ENCODE results near the gene ARL13B.

The ARL13B gene

GRCh38 chr3:94092086-94092485 lies 112.1 kb downstream of the ARL13B start:
- Histone ChIP-seq H3K79me2 (ENCODE audit: control insufficient read depth, low read length) (no peaks in the 10 kb centered on the region), H3K27me3 (ENCODE audit: control insufficient read depth, low read length) (no peaks in the 10 kb centered on the region), H3K4me3 (ENCODE audit: low read length) (no peak overlapping the region), H3K27ac (ENCODE audit: low read depth, low read length) (no peak overlapping the region), H3K4me1 (ENCODE audit: control insufficient read depth, low read length) (no peaks in the 10 kb centered on the region), H3K36me3 (ENCODE audit: control insufficient read depth, low read length) (peaks cover 19% of the 10 kb centered on the region), H3F3A (ENCODE audit: control insufficient read depth, insufficient read depth) (no peaks in the 10 kb centered on the region), H3K9me3 (ENCODE audit: control insufficient read depth, insufficient read depth, low read length) (no peaks in the 10 kb centered on the region), H3K9me2 (replicated peaks; ENCODE audit: control insufficient read depth, low read length) (no peaks in the 10 kb centered on the region), H4K20me1 (ENCODE audit: control insufficient read depth, insufficient read depth, low read depth, low read length) (no peaks in the 10 kb centered on the region), H3K4me2 (ENCODE audit: low read length) (no peak overlapping the region)
- TF ChIP-seq CTCF (IDR thresholded peaks at IDR 0.05; ENCODE audit: low read depth, low read length, poor library complexity, severe bottlenecking) (no peak), EZH2phosphoT487 (IDR thresholded peaks at IDR 0.05; ENCODE audit: borderline replicate concordance, low read length) (no peak)

- no peaks in the 10 kb centered on the region for H3K9me2 ChIP-seq (replicated peaks; ENCODE audit: control insufficient read depth, low read length)
- H3K36me3 ChIP-seq (ENCODE audit: control insufficient read depth, low read length) = peaks cover 15% of the 10 kb centered on the region
- H3K27me3 ChIP-seq (ENCODE audit: control insufficient read depth, low read length) = no peaks in the 10 kb centered on the region
- TF ChIP-seq EZH2phosphoT487 (IDR thresholded peaks at IDR 0.05; ENCODE audit: borderline replicate concordance, low read length) = no peak
- H3K79me2 ChIP-seq (ENCODE audit: control insufficient read depth, low read length) = no peaks in the 10 kb centered on the region
- H3K4me1 ChIP-seq (ENCODE audit: control insufficient read depth, low read length) = no peaks in the 10 kb centered on the region
- H3K27ac ChIP-seq (ENCODE audit: low read depth, low read length) = no peak overlapping the region
- H3K4me2 ChIP-seq (ENCODE audit: low read length) = no peak overlapping the region
- no peaks in the 10 kb centered on the region for H3K9me3 ChIP-seq (ENCODE audit: control insufficient read depth, insufficient read depth, low read length)
- H3F3A ChIP-seq (ENCODE audit: control insufficient read depth, insufficient read depth) = no peaks in the 10 kb centered on the region
- H3K4me3 ChIP-seq (ENCODE audit: low read length) = no peak overlapping the region
- H4K20me1 ChIP-seq (ENCODE audit: control insufficient read depth, insufficient read depth, low read depth, low read length) = no peaks in the 10 kb centered on the region
These were observed 113.2 kb downstream of the ARL13B start for GRCh38 chr3:94093151-94093550.

GRCh38 chr3:94095111-94095510 lies 115.2 kb downstream of the ARL13B start:
- no peaks in the 10 kb centered on the region for H4K20me1 ChIP-seq (ENCODE audit: control insufficient read depth, insufficient read depth, low read depth, low read length)
- no peaks in the 10 kb centered on the region for H3K4me1 ChIP-seq (ENCODE audit: control insufficient read depth, low read length)
- H3K27me3 ChIP-seq (ENCODE audit: control insufficient read depth, low read length) = no peaks in the 10 kb centered on the region
- peaks cover 17% of the 10 kb centered on the region for H3K36me3 ChIP-seq (ENCODE audit: control insufficient read depth, low read length)
- no peaks in the 10 kb centered on the region for H3F3A ChIP-seq (ENCODE audit: control insufficient read depth, insufficient read depth)
- no peak overlapping the region for H3K4me3 ChIP-seq (ENCODE audit: low read length)
- H3K4me2 ChIP-seq (ENCODE audit: low read length) = no peak overlapping the region
- no peaks in the 10 kb centered on the region for H3K9me3 ChIP-seq (ENCODE audit: control insufficient read depth, insufficient read depth, low read length)
- no peaks in the 10 kb centered on the region for H3K79me2 ChIP-seq (ENCODE audit: control insufficient read depth, low read length)
- no peaks in the 10 kb centered on the region for H3K9me2 ChIP-seq (replicated peaks; ENCODE audit: control insufficient read depth, low read length)
- TF ChIP-seq EZH2phosphoT487 (IDR thresholded peaks at IDR 0.05; ENCODE audit: borderline replicate concordance, low read length) (no peak), CTCF (IDR thresholded peaks at IDR 0.05; ENCODE audit: low read depth, low read length, poor library complexity, severe bottlenecking) (no peak)
- H3K27ac ChIP-seq (ENCODE audit: low read depth, low read length) = no peak overlapping the region

- no peaks in the 10 kb centered on the region for H3K9me2 ChIP-seq (replicated peaks; ENCODE audit: control insufficient read depth, low read length)
- H3K4me1 ChIP-seq (ENCODE audit: control insufficient read depth, low read length) = no peaks in the 10 kb centered on the region
- H3F3A ChIP-seq (ENCODE audit: control insufficient read depth, insufficient read depth) = no peaks in the 10 kb centered on the region
- H3K27me3 ChIP-seq (ENCODE audit: control insufficient read depth, low read length) = no peaks in the 10 kb centered on the region
- no peak overlapping the region for H3K27ac ChIP-seq (ENCODE audit: low read depth, low read length)
- no peaks in the 10 kb centered on the region for H3K79me2 ChIP-seq (ENCODE audit: control insufficient read depth, low read length)
- no peaks in the 10 kb centered on the region for H4K20me1 ChIP-seq (ENCODE audit: control insufficient read depth, insufficient read depth, low read depth, low read length)
- H3K9me3 ChIP-seq (ENCODE audit: control insufficient read depth, insufficient read depth, low read length) = no peaks in the 10 kb centered on the region
- peaks cover 22% of the 10 kb centered on the region for H3K36me3 ChIP-seq (ENCODE audit: control insufficient read depth, low read length)
- TF ChIP-seq CTCF (IDR thresholded peaks at IDR 0.05; ENCODE audit: low read depth, low read length, poor library complexity, severe bottlenecking) (no peak), EZH2phosphoT487 (IDR thresholded peaks at IDR 0.05; ENCODE audit: borderline replicate concordance, low read length) (no peak)
- no peak overlapping the region for H3K4me2 ChIP-seq (ENCODE audit: low read length)
- H3K4me3 ChIP-seq (ENCODE audit: low read length) = no peak overlapping the region
These were observed 118.5 kb downstream of the ARL13B start for GRCh38 chr3:94098452-94098851.

Data from DOHH2 (cell line).